ENCODE measurements around the gene SRCAP.

- TF ChIP-seq CTCF (tag by site-specific recombination; IDR thresholded peaks at IDR 0.05): no peak
- no peak for TF ChIP-seq ATF2 (tag by site-specific recombination; IDR thresholded peaks at IDR 0.05; ENCODE audit: low read depth)
- TF ChIP-seq ZNF580 (tag by site-specific recombination; IDR thresholded peaks at IDR 0.05): no peak
- no peak for TF ChIP-seq ZNF585B (tag by site-specific recombination; IDR thresholded peaks at IDR 0.05)
- no peak for TF ChIP-seq GLI4 (tag by site-specific recombination; IDR thresholded peaks at IDR 0.05)
- TF ChIP-seq ZBTB26 (tag by site-specific recombination; optimal IDR thresholded peaks at IDR 0.05): no peak
- no peak for TF ChIP-seq ZNF274 (IDR thresholded peaks at IDR 0.05; ENCODE audit: low read length)
- TF ChIP-seq ZNF274 (tag by site-specific recombination; IDR thresholded peaks at IDR 0.05; ENCODE audit: borderline replicate concordance): no peak
- TF ChIP-seq ZBTB8A (tag by site-specific recombination; IDR thresholded peaks at IDR 0.05): no peak
- TF ChIP-seq ZNF362 (tag by site-specific recombination; IDR thresholded peaks at IDR 0.05): no peak
- TF ChIP-seq ZNF514 (tag by site-specific recombination; IDR thresholded peaks at IDR 0.05): no peak
Observed at GRCh38 chr16:30669026-30669902, 29.7 kb upstream of the SRCAP start.

Data from HEK293 (cell line).